ENCODE data around the gene RNF224. TPM values are rescaled to one million over a fixed set of nuclear protein-coding genes. Genes with fewer than 3 reads are reported as not detected.
"Not testable (repeated sequence)": the region's sequence is repeated elsewhere in the genome, so short reads cannot be mapped to it uniquely, and the experiment has no call there.

The RNF224 gene
- total RNA-seq, 3 donors from 2014 or later: not detected

- Mint-ChIP-seq H3K27me3 (ENCODE audit: low read depth) (no peaks in the 10 kb centered on the region), H3K9me3 (no peaks in the 10 kb centered on the region), H3K36me3 (ENCODE audit: insufficient read depth) (no peaks in the 10 kb centered on the region), H3K4me3 (peak within 1 kb of the TSS; percentile 89), H3K4me1 (ENCODE audit: low read depth) (peaks cover 12% of the 10 kb centered on the region)
- peak; percentile 97 for DNase-seq
- ATAC-seq: peak; percentile 93 to 94
Observed at GRCh38 chr9:137254624-137255447, 27.5 kb downstream of the RNF224 start, which contains the start of gene NELFB. NELFB (plus strand) TSS chr9:137255327.

GRCh38 chr9:137255448-137256114, 28.3 kb downstream of the RNF224 start:
- DNase-seq: no peak
- Mint-ChIP-seq H3K9me3 (no peaks in the 10 kb centered on the region), H3K27me3 (ENCODE audit: low read depth) (no peaks in the 10 kb centered on the region), H3K36me3 (ENCODE audit: insufficient read depth) (no peaks in the 10 kb centered on the region), H3K4me3 (peak overlapping the region; percentile 89), H3K4me1 (ENCODE audit: low read depth) (peaks cover 12% of the 10 kb centered on the region)
- peak in 1 of 2 donors; percentile 49 for ATAC-seq

- H3K4me1 Mint-ChIP-seq (ENCODE audit: low read depth): peaks cover 12% of the 10 kb centered on the region
- ATAC-seq (no peak), DNase-seq (no peak)
- H3K27me3 Mint-ChIP-seq (ENCODE audit: low read depth): no peaks in the 10 kb centered on the region
- H3K36me3 Mint-ChIP-seq (ENCODE audit: insufficient read depth): no peaks in the 10 kb centered on the region
- H3K4me3 Mint-ChIP-seq: peak overlapping the region; percentile 89
- no peaks in the 10 kb centered on the region for H3K9me3 Mint-ChIP-seq
Observed at GRCh38 chr9:137256362-137256761, 29.1 kb downstream of the RNF224 start.

- Mint-ChIP-seq H3K4me3 (peak overlapping the region; percentile 89), H3K4me1 (ENCODE audit: low read depth) (peaks cover 14% of the 10 kb centered on the region), H3K27me3 (ENCODE audit: low read depth) (no peaks in the 10 kb centered on the region), H3K9me3 (no peaks in the 10 kb centered on the region), H3K36me3 (ENCODE audit: insufficient read depth) (peaks cover 4% of the 10 kb centered on the region)
- DNase-seq (no peak), ATAC-seq (no peak)
Observed at GRCh38 chr9:137256856-137257255, 29.6 kb downstream of the RNF224 start.

- H3K4me1 Mint-ChIP-seq (ENCODE audit: low read depth); H3K27me3 Mint-ChIP-seq (ENCODE audit: low read depth); H3K9me3 Mint-ChIP-seq; ATAC-seq; DNase-seq; H3K36me3 Mint-ChIP-seq (ENCODE audit: insufficient read depth); H3K4me3 Mint-ChIP-seq: not testable (repeated sequence)
Observed at GRCh38 chr9:137262173-137262908, 35.0 kb downstream of the RNF224 start.

GRCh38 chr9:137262909-137263285, 35.6 kb downstream of the RNF224 start:
- no peak for ATAC-seq
- Mint-ChIP-seq H3K36me3 (ENCODE audit: insufficient read depth) (peaks cover 6% of the 10 kb centered on the region), H3K9me3 (no peaks in the 10 kb centered on the region), H3K4me3 (no peak overlapping the region), H3K27me3 (ENCODE audit: low read depth) (no peaks in the 10 kb centered on the region), H3K4me1 (ENCODE audit: low read depth) (peaks cover 2% of the 10 kb centered on the region)
- no peak for DNase-seq

GRCh38 chr9:137263506-137263905, 36.2 kb downstream of the RNF224 start:
- DNase-seq: no peak
- no peak overlapping the region for H3K4me3 Mint-ChIP-seq
- H3K9me3 Mint-ChIP-seq: no peaks in the 10 kb centered on the region
- H3K27me3 Mint-ChIP-seq (ENCODE audit: low read depth): no peaks in the 10 kb centered on the region
- peaks cover 2% of the 10 kb centered on the region for H3K4me1 Mint-ChIP-seq (ENCODE audit: low read depth)
- H3K36me3 Mint-ChIP-seq (ENCODE audit: insufficient read depth): peaks cover 6% of the 10 kb centered on the region
- no peak for ATAC-seq

- H3K36me3 Mint-ChIP-seq (ENCODE audit: insufficient read depth): peaks cover 11% of the 10 kb centered on the region
- no peak for DNase-seq
- no peaks in the 10 kb centered on the region for H3K9me3 Mint-ChIP-seq
- H3K27me3 Mint-ChIP-seq (ENCODE audit: low read depth): no peaks in the 10 kb centered on the region
- no peak overlapping the region for H3K4me3 Mint-ChIP-seq
- H3K4me1 Mint-ChIP-seq (ENCODE audit: low read depth): peaks cover 2% of the 10 kb centered on the region
- no peak for ATAC-seq
Observed at GRCh38 chr9:137264067-137264466, 36.8 kb downstream of the RNF224 start.

GRCh38 chr9:137265496-137266161, 38.3 kb downstream of the RNF224 start:
- Mint-ChIP-seq H3K36me3 (ENCODE audit: insufficient read depth) (peaks cover 19% of the 10 kb centered on the region), H3K9me3 (no peaks in the 10 kb centered on the region), H3K4me3 (no peak overlapping the region), H3K4me1 (ENCODE audit: low read depth) (peaks cover 2% of the 10 kb centered on the region), H3K27me3 (ENCODE audit: low read depth) (no peaks in the 10 kb centered on the region)
- DNase-seq: no peak
- ATAC-seq: no peak

GRCh38 chr9:137266162-137266527, 38.8 kb downstream of the RNF224 start:
- peaks cover 19% of the 10 kb centered on the region for H3K36me3 Mint-ChIP-seq (ENCODE audit: insufficient read depth)
- H3K9me3 Mint-ChIP-seq: no peaks in the 10 kb centered on the region
- peaks cover 5% of the 10 kb centered on the region for H3K4me1 Mint-ChIP-seq (ENCODE audit: low read depth)
- H3K27me3 Mint-ChIP-seq (ENCODE audit: low read depth): no peaks in the 10 kb centered on the region
- ATAC-seq: no peak
- DNase-seq: no peak
- no peak overlapping the region for H3K4me3 Mint-ChIP-seq

- peaks cover 15% of the 10 kb centered on the region for H3K36me3 Mint-ChIP-seq (ENCODE audit: insufficient read depth)
- DNase-seq: no peak
- no peak overlapping the region for H3K4me3 Mint-ChIP-seq
Observed at GRCh38 chr9:137266585-137267453, 39.5 kb downstream of the RNF224 start.

GRCh38 chr9:137267933-137268355, 40.6 kb downstream of the RNF224 start:
- DNase-seq (no peak), ATAC-seq (no peak)
- Mint-ChIP-seq H3K4me1 (ENCODE audit: low read depth) (peaks cover 7% of the 10 kb centered on the region), H3K36me3 (ENCODE audit: insufficient read depth) (peaks cover 15% of the 10 kb centered on the region), H3K4me3 (no peak overlapping the region), H3K9me3 (no peaks in the 10 kb centered on the region), H3K27me3 (ENCODE audit: low read depth) (no peaks in the 10 kb centered on the region)

More at GRCh38 chr9:137266585-137267453, 39.5 kb downstream of the RNF224 start:
- no peak for ATAC-seq
- no peaks in the 10 kb centered on the region for H3K27me3 Mint-ChIP-seq (ENCODE audit: low read depth)
- H3K4me1 Mint-ChIP-seq (ENCODE audit: low read depth): peaks cover 8% of the 10 kb centered on the region
- H3K9me3 Mint-ChIP-seq: no peaks in the 10 kb centered on the region

GRCh38 chr9:137268538-137269201, 41.4 kb downstream of the RNF224 start:
- Mint-ChIP-seq H3K4me1 (ENCODE audit: low read depth) (peaks cover 7% of the 10 kb centered on the region), H3K36me3 (ENCODE audit: insufficient read depth) (peaks cover 18% of the 10 kb centered on the region), H3K4me3 (no peak overlapping the region), H3K9me3 (no peaks in the 10 kb centered on the region), H3K27me3 (ENCODE audit: low read depth) (no peaks in the 10 kb centered on the region)
- ATAC-seq (no peak), DNase-seq (no peak)
